ENCODE measurements around the gene KRT16. TPM values are rescaled to one million over a fixed set of nuclear protein-coding genes. Genes with fewer than 3 reads are reported as not detected.

Gene KRT16
- total and polyA plus RNA-seq, 2 of the 8 experiments (the other 6 are each of a cell fraction or from before 2014, with no cell fraction given), result not detected

- Histone ChIP-seq H3K23me2 (ENCODE audit: low read depth, low read length) (peaks cover 12% of the 10 kb centered on the region; the same call in 1 of the 2 replicates), H2BK15ac (ENCODE audit: low read length) (no peak overlapping the region), H3K4me1 (replicated peaks in 1 of 4; ENCODE audit: control insufficient read depth in 3 of 4, insufficient read depth in 4 of 4, low read length in 3 of 4) (peaks cover 0 to 14% (median 4%) of the 10 kb centered on the region in 4 experiments; a peak in 2 of 7 replicates), H3K27me3 (replicated peaks in 1 of 4; ENCODE audit: control insufficient read depth in 3 of 4, extremely low read depth in 1 of 4, insufficient read depth in 3 of 4, low read length in 3 of 4) (peaks cover 0 to 3% (median 0%) of the 10 kb centered on the region in 4 experiments; a peak in 1 of 7 replicates), H3K18ac (ENCODE audit: extremely low read depth, low read length) (no peak overlapping the region), H3K9me3 (ENCODE audit: insufficient read depth in 2 of 2, low read depth in 1 of 2, low read length in 1 of 2) (no peaks in the 10 kb centered on the region), H4K8ac (ENCODE audit: extremely low read depth, insufficient read depth, low read length) (no peak overlapping the region; the same call in 1 of the 2 replicates), H3K14ac (ENCODE audit: insufficient read length) (no peak overlapping the region), H2AK5ac (ENCODE audit: low read depth, low read length) (no peak overlapping the region; the same call in 1 of the 2 replicates), H2BK5ac (ENCODE audit: low read depth, low read length) (no peak overlapping the region), H2AFZ (ENCODE audit: low read length) (no peak overlapping the region), H2BK12ac (ENCODE audit: low read depth, low read length) (no peak overlapping the region), H3K9ac (replicated peaks in 1 of 4; ENCODE audit: extremely low read depth in 1 of 4, low read depth in 3 of 4, low read length in 3 of 4) (no peak overlapping the region), H2BK20ac (ENCODE audit: low read length) (no peak overlapping the region), H3K36me3 (ENCODE audit: control insufficient read depth in 2 of 4, insufficient read depth in 4 of 4, low read length in 3 of 4) (no peaks in the 10 kb centered on the region; a peak in 1 of 8 replicates), H4K20me1 (replicated peaks in 1 of 2; ENCODE audit: control insufficient read depth in 1 of 2, insufficient read depth in 2 of 2, low read length in 2 of 2) (peaks cover 0 to 11% of the 10 kb centered on the region in 2 experiments), H4K5ac (ENCODE audit: insufficient read length, low read depth, low read length) (no peak overlapping the region), H3K27ac (ENCODE audit: low read depth, low read length) (no peak overlapping the region), H3K4me3 (ENCODE audit: extremely low read depth in 1 of 4, insufficient read depth in 2 of 4, low read depth in 3 of 4, low read length in 4 of 4) (no peak overlapping the region), H2BK120ac (replicated peaks; ENCODE audit: low read depth, low read length) (no peak overlapping the region), H3K4me2 (ENCODE audit: insufficient read depth in 1 of 2, low read depth in 2 of 2, low read length in 2 of 2) (no peak overlapping the region), H4K91ac (replicated peaks; ENCODE audit: insufficient read length, low read length) (no peak overlapping the region), H3K56ac (replicated peaks; ENCODE audit: insufficient read length, low read depth, low read length) (no peak overlapping the region), H3K4ac (replicated peaks; ENCODE audit: insufficient read length, low read depth, low read length) (no peak overlapping the region), H3K79me1 (ENCODE audit: low read depth, low read length) (no peaks in the 10 kb centered on the region), H3K79me2 (ENCODE audit: control insufficient read depth in 1 of 2, insufficient read depth in 2 of 2, low read length in 2 of 2) (no peaks in the 10 kb centered on the region), H3K23ac (ENCODE audit: insufficient read length) (no peak overlapping the region)
- DNase-seq (ENCODE audit: low read depth in 1 of 2, low spot score in 2 of 2), result no peak
- ChIA-PET POLR2A (ENCODE audit: partially characterized antibody) (no interaction called here), CTCF (ENCODE audit: partially characterized antibody) (interaction anchor here (3.0 kb wide), 1 partner anchor 83 kb away, joined by 12 read pairs; no protein-coding TSS in a partner anchor)
- WGBS, 2 experiments (ENCODE audit: extremely low coverage in 1 of 2, insufficient coverage in 1 of 2, insufficient read length in 1 of 2, insufficient replicate concordance in 2 of 2, low coverage in 1 of 2, low lambda C conversion rate in 2 of 2, missing lambda C conversion rate in 1 of 2), result 84% methylated on average over 12 of the region's 15 CpGs; no CpG with 5 or more reads in 1 of the 2 experiments
- FAIRE-seq, result no peak
- TF ChIP-seq TBP (IDR thresholded peaks at IDR 0.05; ENCODE audit: low read depth, low read length) (no peak), POLR2AphosphoS5 (IDR thresholded peaks at IDR 0.05; ENCODE audit: low read depth, low read length) (no peak), ATF3 (IDR thresholded peaks at IDR 0.05; ENCODE audit: insufficient read depth, low read depth, low read length) (no peak), ATF2 (IDR thresholded peaks at IDR 0.05; ENCODE audit: low read length) (no peak), BCL11A (IDR thresholded peaks at IDR 0.05; ENCODE audit: low read depth in 2 of 2, low read length in 2 of 2) (no peak), SUZ12 (IDR thresholded peaks at IDR 0.05; ENCODE audit: low read length) (no peak), TAF7 (optimal IDR thresholded peaks at IDR 0.05; ENCODE audit: borderline replicate concordance, low read depth, low read length) (no peak), GTF2F1 (IDR thresholded peaks at IDR 0.05; ENCODE audit: borderline replicate concordance, low read depth, low read length) (no peak), EGR1 (IDR thresholded peaks at IDR 0.05; ENCODE audit: borderline replicate concordance, low read depth, low read length) (no peak), TEAD4 (IDR thresholded peaks at IDR 0.05; ENCODE audit: low read depth, low read length) (no peak), SP1 (IDR thresholded peaks at IDR 0.05; ENCODE audit: low read depth, low read length) (no peak), CREB1 (IDR thresholded peaks at IDR 0.05) (no peak), ZNF274 (IDR thresholded peaks at IDR 0.05; ENCODE audit: borderline replicate concordance, extremely low read depth, low read length) (no peak)
Observed at GRCh38 chr17:41631898-41632285, 19.3 kb upstream of the KRT16 start.

Measured in H1 (cell line).